IPS-18c (cell line): ENCODE data around the gene LRP1B.

Experiments used
- H3K4me3 ChIP-seq: 2 replicates; pipeline ENCODE4 v1.7.0; 2013; ENCODE audit warnings: low read depth, mild to moderate bottlenecking, low read length, moderate library complexity; ENCODE audit not compliant: insufficient read depth
- H3K9me3 ChIP-seq: one replicate; pipeline ENCODE4 v1.6.1; 2013; ENCODE audit warnings: mild to moderate bottlenecking, low read length, moderate library complexity; ENCODE audit not compliant: control insufficient read depth, insufficient read depth

Gene LRP1B

DNA sequence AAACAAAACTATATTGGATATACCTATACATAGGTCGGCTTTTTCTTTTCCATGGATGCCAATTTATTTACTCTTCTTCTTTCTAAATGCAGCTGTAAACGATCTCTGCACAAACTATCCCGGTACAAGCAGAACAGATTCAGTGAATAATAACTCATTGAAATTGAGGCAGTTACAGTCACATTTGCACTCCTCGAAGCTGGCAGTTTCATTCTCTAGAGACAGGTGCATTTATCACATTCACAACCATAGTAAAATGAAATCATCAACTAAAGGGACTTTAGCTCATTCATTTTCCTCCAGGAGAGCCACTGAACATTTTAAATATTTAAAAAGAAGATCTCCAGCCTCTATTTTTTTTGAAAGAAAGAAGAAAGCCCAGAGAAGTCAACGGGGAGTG, 551.7 kb downstream of the LRP1B start:
- H3K4me3 ChIP-seq: no peak overlapping the region
- H3K9me3 ChIP-seq: no peaks in the 10 kb centered on the region

DNA sequence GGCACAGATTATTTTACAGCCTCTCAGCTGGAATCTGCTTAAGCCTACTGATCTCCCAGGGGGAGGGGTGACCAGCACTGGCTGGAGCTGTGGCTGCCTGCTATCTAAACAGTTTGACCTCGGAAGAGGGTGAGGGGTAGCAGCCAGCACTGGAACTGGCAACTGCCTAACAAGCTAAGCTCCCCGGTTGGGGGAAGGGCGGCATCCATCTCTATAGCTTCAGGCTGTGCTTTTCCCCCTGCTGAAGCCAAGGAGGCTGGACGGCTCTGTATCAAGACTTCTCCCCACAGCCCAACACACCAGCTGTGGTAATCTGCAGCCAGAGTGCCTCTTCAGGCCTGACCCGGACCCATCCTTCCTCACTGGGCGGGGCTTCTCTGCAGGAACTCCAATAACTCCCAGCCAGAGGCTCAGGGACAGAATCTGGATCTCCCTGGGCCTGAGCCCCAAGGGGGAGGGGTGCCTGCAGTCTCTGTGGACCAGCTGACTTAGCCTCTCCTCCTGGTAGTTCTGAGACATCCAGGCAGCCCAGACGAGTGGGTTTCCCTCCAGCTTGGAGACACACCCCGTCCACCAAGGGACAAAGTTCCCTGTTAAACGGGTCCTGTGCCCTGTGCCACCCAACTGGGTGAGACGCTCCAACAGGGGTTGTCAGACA, 560.2 kb downstream of the LRP1B start:
- Histone ChIP-seq H3K4me3 (no peak overlapping the region), H3K9me3 (no peaks in the 10 kb centered on the region)

DNA sequence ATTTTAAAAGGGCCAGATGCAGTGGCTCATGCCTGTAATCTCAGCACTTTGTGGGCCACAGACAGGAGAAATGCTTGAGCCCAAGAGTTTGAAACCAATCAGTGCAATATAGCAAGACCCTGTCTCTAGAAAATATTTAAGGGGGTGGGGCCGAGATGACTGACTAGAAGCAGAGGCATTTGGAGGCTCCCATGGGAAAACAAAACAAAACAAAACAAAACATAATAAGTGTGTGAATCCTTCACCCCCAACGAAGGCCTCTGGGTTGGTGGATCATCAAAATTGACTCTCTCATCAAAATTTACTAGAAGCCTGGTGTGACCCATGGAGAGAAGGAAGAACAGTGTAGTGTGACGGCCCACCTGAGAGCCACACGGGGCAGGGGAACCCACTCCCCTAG, 560.9 kb downstream of the LRP1B start:
- Histone ChIP-seq H3K9me3 (no peaks in the 10 kb centered on the region), H3K4me3 (no peak overlapping the region)

- H3K9me3 ChIP-seq: no peaks in the 10 kb centered on the region
- H3K4me3 ChIP-seq: no peak overlapping the region
Measured at GRCh38 chr2:141565597-141565996, 565.2 kb downstream of the LRP1B start.

DNA sequence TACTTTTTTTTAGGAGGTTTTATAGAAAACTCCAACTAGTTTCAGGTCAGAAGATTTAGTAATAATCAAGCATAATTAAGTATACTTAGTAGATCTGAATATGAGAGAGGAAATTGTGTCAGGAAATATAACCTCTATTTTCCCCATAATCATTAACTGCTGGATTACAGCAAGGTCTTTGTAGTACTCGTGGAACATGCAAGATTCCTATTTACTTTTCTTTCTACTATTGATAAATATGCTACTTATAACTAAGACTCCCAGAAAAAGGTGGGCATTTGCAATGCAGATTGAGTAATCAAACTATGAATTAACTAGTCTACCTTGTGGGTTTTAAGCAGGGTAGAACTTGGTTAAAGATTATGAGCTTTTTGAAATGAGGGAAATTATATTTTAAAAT, 570.1 kb downstream of the LRP1B start:
- Histone ChIP-seq H3K4me3 (no peak overlapping the region), H3K9me3 (no peaks in the 10 kb centered on the region)

DNA sequence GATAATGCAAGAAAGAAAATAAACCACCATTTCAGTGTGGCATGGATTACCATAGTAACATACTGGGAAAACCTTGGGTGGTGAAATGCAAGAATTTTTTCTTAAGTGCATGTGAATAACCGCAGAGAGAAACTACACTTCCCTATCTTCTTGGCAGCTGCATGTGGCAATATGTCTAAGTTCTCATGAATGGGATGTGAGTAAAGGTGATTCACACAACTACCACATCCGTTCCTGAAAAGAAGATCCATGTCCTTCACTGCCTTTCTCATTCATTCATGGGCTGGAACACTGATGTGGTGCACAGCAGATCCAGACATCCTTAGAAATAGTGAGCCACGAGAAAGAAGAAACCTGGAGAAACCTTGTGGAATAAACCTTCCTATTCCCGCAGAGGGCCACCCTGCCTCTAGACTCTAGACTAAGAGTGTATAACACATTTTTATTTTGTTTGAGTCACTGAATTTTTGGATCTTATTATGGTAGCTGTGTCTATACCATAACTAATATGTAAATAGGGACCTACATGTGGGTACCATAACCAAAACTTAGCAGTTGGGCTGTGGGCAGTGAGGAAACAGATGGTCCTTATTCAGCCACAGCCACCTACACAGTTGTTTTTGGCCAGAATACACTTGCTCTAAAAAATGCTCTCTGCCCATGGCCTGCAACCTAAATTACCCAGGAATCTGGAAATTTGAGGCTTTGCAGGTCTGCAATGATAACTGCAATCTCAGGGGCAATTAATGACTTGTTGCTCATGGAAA, 573.3 kb downstream of the LRP1B start:
- H3K4me3 ChIP-seq: no peak overlapping the region

DNA sequence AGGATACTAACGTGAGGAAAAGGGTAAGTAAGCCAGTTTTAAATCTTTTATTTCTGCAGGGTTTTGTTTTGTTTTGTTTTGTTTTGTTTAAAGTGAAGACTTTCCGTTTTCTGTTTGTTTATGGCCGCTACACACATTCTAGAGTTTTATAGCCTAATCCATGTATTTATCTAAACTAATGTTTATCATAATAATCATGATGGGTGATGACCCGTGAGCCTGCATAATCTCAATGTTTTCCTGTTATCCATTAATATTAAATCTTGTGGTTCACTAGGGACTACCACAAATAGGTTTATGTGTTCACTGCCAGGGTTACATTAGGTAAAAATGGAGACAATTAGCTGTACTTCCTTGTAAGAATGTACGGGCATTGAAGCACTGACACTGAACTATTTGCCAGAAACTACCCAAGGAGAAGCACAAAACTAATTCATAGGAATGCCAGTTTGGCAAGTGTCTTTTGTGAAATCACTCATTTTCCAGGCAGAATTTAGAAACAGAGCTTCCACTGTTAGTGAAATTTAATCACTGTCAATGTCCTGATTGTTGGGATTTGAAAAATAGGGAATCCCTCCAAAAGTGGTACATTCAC, 574.8 kb downstream of the LRP1B start:
- Histone ChIP-seq H3K4me3 (no peak overlapping the region), H3K9me3 (no peaks in the 10 kb centered on the region)

More for the DNA sequence above, 573.3 kb downstream of the LRP1B start:
- no peaks in the 10 kb centered on the region for H3K9me3 ChIP-seq

DNA sequence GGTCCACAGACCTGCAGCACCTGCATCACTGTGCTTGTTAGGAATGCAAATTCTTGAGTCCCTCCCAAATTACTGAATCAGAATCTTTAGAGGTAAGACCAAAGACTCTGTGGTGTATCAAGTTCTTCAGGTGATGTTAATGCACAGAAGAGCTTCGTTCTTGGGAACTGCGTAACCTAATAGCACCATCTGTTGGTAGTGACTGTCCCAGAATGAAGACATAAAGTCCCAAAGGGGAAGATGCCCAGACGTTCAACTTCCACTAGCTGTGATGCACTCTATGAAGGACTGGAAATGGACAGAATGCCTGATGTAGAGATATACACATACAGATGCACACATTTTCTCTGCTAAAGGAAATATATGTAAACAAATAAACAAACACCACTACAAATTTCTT, 576.0 kb downstream of the LRP1B start:
- Histone ChIP-seq H3K4me3 (no peak overlapping the region), H3K9me3 (no peaks in the 10 kb centered on the region)

DNA sequence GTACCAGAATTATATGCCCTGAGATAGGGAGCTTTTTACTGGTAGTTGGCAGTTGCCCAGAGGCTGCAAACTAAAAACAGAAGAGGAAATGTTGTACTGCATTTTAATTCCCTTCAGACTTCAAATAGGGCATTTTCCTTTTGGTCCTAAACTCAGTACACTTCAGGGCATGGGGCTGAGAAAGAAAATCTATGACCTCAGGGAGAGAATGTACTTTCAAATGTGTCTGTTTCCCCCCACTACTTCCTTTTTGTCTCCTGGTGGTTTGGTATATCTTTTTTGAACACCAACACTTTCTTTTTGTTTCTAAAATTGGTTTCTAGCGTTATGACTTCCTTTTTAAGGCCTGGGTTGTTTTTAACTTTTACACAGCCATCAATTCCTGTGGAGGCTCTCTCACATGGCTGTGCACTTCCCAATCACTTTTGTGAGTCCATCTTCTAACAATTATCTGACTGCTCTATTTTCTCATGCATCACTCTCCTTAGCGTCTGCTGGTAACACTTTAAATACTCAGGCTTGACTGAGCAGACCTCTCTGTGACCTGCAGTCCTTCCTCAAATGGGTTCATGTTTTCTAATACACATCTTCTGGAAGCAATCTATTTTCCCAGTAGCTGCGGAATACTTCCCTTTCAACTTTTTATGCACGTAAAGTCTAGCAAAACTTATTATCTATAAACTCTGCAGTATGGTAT, 596.0 kb downstream of the LRP1B start:
- no peak overlapping the region for H3K4me3 ChIP-seq

DNA sequence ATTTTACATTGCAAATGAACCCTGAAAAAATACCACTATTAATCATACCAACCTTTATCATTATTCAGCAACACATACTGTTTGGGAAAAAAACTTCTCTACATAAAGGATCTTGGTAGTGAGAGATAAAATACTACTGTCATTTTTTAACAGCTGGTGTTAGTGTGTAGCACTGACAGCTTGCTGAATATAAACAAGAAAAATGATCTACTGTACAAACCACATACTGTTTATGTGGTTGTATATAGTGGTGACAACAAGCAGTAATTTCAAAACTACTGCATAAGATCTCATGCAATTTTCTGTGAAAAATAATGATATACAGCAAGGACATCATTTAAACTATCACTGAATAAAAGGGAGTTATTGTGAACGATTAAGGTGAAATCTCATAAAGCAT, 601.2 kb downstream of the LRP1B start:
- H3K9me3 ChIP-seq: no peaks in the 10 kb centered on the region
- H3K4me3 ChIP-seq: no peak overlapping the region

More for the DNA sequence above, 596.0 kb downstream of the LRP1B start:
- no peaks in the 10 kb centered on the region for H3K9me3 ChIP-seq

GRCh38 chr2:141528990-141529389, 601.8 kb downstream of the LRP1B start:
- no peak overlapping the region for H3K4me3 ChIP-seq
- H3K9me3 ChIP-seq: no peaks in the 10 kb centered on the region

- Histone ChIP-seq H3K4me3 (no peak overlapping the region), H3K9me3 (no peaks in the 10 kb centered on the region)
Measured at GRCh38 chr2:141526760-141527159, 604.1 kb downstream of the LRP1B start.

GRCh38 chr2:141524777-141525176, 606.0 kb downstream of the LRP1B start:
- Histone ChIP-seq H3K9me3 (no peaks in the 10 kb centered on the region), H3K4me3 (no peak overlapping the region)

- H3K9me3 ChIP-seq: no peaks in the 10 kb centered on the region
- H3K4me3 ChIP-seq: no peak overlapping the region
Measured at GRCh38 chr2:141523199-141523598, 607.6 kb downstream of the LRP1B start.

DNA sequence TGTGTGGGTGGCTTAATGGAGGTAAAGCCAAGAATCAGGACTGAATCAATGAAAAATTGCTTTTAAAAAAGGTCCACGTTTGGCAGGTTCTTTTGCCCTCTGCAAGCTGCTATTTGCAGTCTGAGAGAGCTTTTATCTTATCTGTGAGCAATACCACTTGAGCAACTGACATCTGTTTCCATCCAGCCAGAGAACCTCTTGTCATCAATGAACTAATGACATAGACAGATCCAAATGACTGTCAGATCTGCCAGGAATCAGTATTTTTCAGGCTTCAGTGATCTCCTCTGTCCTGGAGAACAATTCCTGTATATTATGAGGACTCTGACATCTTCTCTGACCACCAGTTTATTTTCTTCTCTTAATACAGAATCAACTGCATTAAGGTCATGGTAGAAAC, 608.1 kb downstream of the LRP1B start:
- Histone ChIP-seq H3K4me3 (no peak overlapping the region), H3K9me3 (no peaks in the 10 kb centered on the region)

DNA sequence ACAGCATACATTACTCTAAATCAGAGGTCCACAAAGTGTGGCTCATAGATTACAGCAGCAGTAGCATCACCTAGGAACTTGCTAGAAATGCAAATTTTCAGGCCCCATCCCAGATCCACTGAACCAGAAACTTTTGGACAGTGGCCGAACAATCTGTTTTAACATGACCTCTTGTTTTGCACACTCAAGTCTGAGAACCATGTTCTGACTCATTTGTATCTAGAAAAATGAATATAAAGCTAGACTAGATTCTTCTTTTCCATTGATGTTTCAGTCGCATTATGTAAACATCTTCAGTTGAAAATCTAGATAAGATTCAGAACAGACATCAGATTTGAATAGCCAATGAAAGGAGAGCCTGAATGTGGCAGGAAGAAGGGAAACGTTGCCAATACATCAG, 608.8 kb downstream of the LRP1B start:
- no peak overlapping the region for H3K4me3 ChIP-seq

GRCh38 chr2:141519906-141520305, 610.9 kb downstream of the LRP1B start:
- Histone ChIP-seq H3K9me3 (no peaks in the 10 kb centered on the region), H3K4me3 (no peak overlapping the region)

More for the DNA sequence above, 608.8 kb downstream of the LRP1B start:
- H3K9me3 ChIP-seq: no peaks in the 10 kb centered on the region
